SK-N-SH (cell line): Measurements from ENCODE around the gene MEGF6. TPM values are rescaled to one million over a fixed set of nuclear protein-coding genes. Genes with fewer than 3 reads are reported as not detected.

Source experiments
- CTCF ChIA-PET: fragments of 300-600, 350-600 bp; formaldehyde crosslinking; extraction: SDS; loops from one replicate; lab custom pipeline; 2021; lab: Yijun Ruan, JAX
- POLR2A ChIA-PET: fragments of 350-600 bp; sonication (Branson Sonifier 250); formaldehyde crosslinking; extraction: SDS; loops from one replicate; lab custom pipeline; 2020; ENCODE audit warnings: antibody characterized with exemption, inconsistent platforms; lab: Yijun Ruan, JAX
- DNase-seq: peaks from one replicate; pipeline ENCODE4 v3.0.0; 2012
- H2AFZ ChIP-seq: fragments of 200-600 bp; sonication (generic); 2 replicates; pipeline ENCODE4 v1.8.1; 2016; ENCODE audit warnings: antibody characterized with exemption, mild to moderate bottlenecking, low read depth
- H3F3A ChIP-seq: fragments of 200-600 bp; sonication (generic); replicated peaks from 2 replicates; pipeline ENCODE3; 2016; ENCODE audit warnings: antibody characterized with exemption, mild to moderate bottlenecking; ENCODE audit not compliant: insufficient read depth
- H3K27ac ChIP-seq, 2 experiments: fragments of 200-500 bp in 1 of 2; fragments of 200-600 bp in 1 of 2; sonication (Bioruptor generic) in 1 of 2; sonication (generic), shearing (Covaris generic) in 1 of 2; 2 replicates each; pipeline versions ENCODE4 v1.5.1 to v1.6.1; 2014 to 2016; ENCODE audit warnings: low read depth in 2 of 2, inconsistent platforms in 1 of 2, low read length in 1 of 2, mild to moderate bottlenecking in 1 of 2, mixed read lengths in 1 of 2
- H3K27me3 ChIP-seq: fragments of 200-600 bp; sonication (generic), shearing (Covaris generic); 2 replicates; pipeline ENCODE4 v1.6.1; 2016; ENCODE audit warnings: mixed run types; ENCODE audit not compliant: insufficient read depth
- H3K36me3 ChIP-seq, 2 experiments: fragments of 200-500 bp in 1 of 2; fragments of 200-600 bp in 1 of 2; sonication (Bioruptor generic) in 1 of 2; sonication (generic) in 1 of 2; replicated peaks in 1 of 2; 2 replicates each; pipeline versions ENCODE3 to v1.5.1; 2014 to 2016; ENCODE audit warnings: low read length in 1 of 2, mild to moderate bottlenecking in 1 of 2; ENCODE audit not compliant: insufficient read depth in 2 of 2, control insufficient read depth in 1 of 2
- H3K4me1 ChIP-seq, 2 experiments: fragments of 200-500 bp in 1 of 2; fragments of 200-600 bp in 1 of 2; sonication (Bioruptor generic) in 1 of 2; sonication (generic), shearing (Covaris generic) in 1 of 2; 2 replicates each; pipeline versions ENCODE4 v1.5.1 to v1.6.1; 2014 to 2016; ENCODE audit warnings: low read depth in 1 of 2, low read length in 1 of 2, mixed run types in 1 of 2; ENCODE audit not compliant: insufficient read depth in 2 of 2, control insufficient read depth in 1 of 2
- H3K4me2 ChIP-seq: fragments of 200-600 bp; sonication (generic), shearing (Covaris generic); 2 replicates; pipeline ENCODE4 v1.6.1; 2017; ENCODE audit warnings: mixed run types
- H3K4me3 ChIP-seq, 2 experiments: fragments of 200-500 bp in 1 of 2; fragments of 200-600 bp in 1 of 2; sonication (Bioruptor generic) in 1 of 2; sonication (generic), shearing (Covaris generic) in 1 of 2; 2 replicates each; pipeline versions ENCODE4 v1.5.1 to v1.8.1; 2014 to 2016; ENCODE audit warnings: low read depth in 2 of 2, inconsistent platforms in 1 of 2, low read length in 1 of 2, mild to moderate bottlenecking in 1 of 2, mixed read lengths in 1 of 2, moderate library complexity in 1 of 2
- H3K79me2 ChIP-seq: fragments of 200-600 bp; sonication (generic); 2 replicates; pipeline ENCODE4 v1.8.1; 2017; ENCODE audit warnings: mild to moderate bottlenecking; ENCODE audit not compliant: insufficient read depth
- H3K9ac ChIP-seq: fragments of 200-600 bp; sonication (generic); 2 replicates; pipeline ENCODE4 v1.6.1; 2017; ENCODE audit warnings: mixed run types
- H3K9me2 ChIP-seq: fragments of 200-600 bp; sonication (generic); 2 replicates; pipeline ENCODE4 v1.6.1; 2017; ENCODE audit warnings: mixed run types
- H3K9me3 ChIP-seq: fragments of 200-600 bp; sonication (generic); 2 replicates; pipeline ENCODE4 v1.6.1; 2017; ENCODE audit warnings: mixed run types, mild to moderate bottlenecking, moderate library complexity
- H4K20me1 ChIP-seq: fragments of 200-600 bp; sonication (generic); 2 replicates; pipeline ENCODE4 v1.6.1; 2017; ENCODE audit warnings: mild to moderate bottlenecking, mixed run types; ENCODE audit not compliant: insufficient read depth
- CHD2 ChIP-seq: fragments of 150-350 bp; IDR thresholded peaks from 2 replicates; pipeline ENCODE4 v1.6.1; 2018; ENCODE audit warnings: low read length; ENCODE audit not compliant: partially characterized antibody
- ELF1 ChIP-seq: IDR thresholded peaks from 2 replicates; pipeline ENCODE4 v1.4.0; 2012
- EP300 ChIP-seq, 2 experiments: IDR thresholded peaks; 2 replicates each; pipeline versions ENCODE4 v1.4.0 to v1.6.1; 2012; ENCODE audit warnings: borderline replicate concordance in 1 of 2, low read depth in 1 of 2, low read length in 1 of 2
- EZH2phosphoT487 ChIP-seq: fragments of 200-600 bp; sonication (generic); IDR thresholded peaks from 2 replicates; pipeline ENCODE4 v1.6.1; 2017; ENCODE audit warnings: low read depth, mixed run types, mild to moderate bottlenecking, antibody characterized with exemption, moderate library complexity, borderline replicate concordance
- GABPA ChIP-seq: IDR thresholded peaks from 2 replicates; pipeline ENCODE4 v1.4.0; 2012; ENCODE audit warnings: low read depth, mild to moderate bottlenecking
- JUND ChIP-seq: IDR thresholded peaks from 2 replicates; pipeline ENCODE4 v1.4.0; 2012
- NFIC ChIP-seq: IDR thresholded peaks from 2 replicates; pipeline ENCODE4 v1.4.0; 2012; ENCODE audit warnings: borderline replicate concordance
- NRF1 ChIP-seq: IDR thresholded peaks from 2 replicates; pipeline ENCODE4 v1.6.1; 2012; ENCODE audit warnings: low read depth, mild to moderate bottlenecking, low read length
- RAD21 ChIP-seq: IDR thresholded peaks from 2 replicates; pipeline ENCODE4 v1.6.1; 2012; ENCODE audit warnings: mild to moderate bottlenecking, low read length
- SMC3 ChIP-seq: IDR thresholded peaks from 2 replicates; pipeline ENCODE4 v1.6.1; 2012; ENCODE audit warnings: low read depth, low read length, improper control_type of control experiment
- USF2 ChIP-seq: fragments of 150-350 bp; IDR thresholded peaks from 2 replicates; pipeline ENCODE4 v1.6.1; 2017; ENCODE audit warnings: antibody characterized with exemption, low read length, low read depth, borderline replicate concordance
- ZBTB33 ChIP-seq: IDR thresholded peaks from 2 replicates; pipeline ENCODE4 v1.4.0; 2012; ENCODE audit warnings: low read depth, borderline replicate concordance
- WGBS: methylation state at CpG from one replicate; pipeline ENCODE4 v1.1.6; 2017; ENCODE audit warnings: low lambda C conversion rate; 5-methylcytosine and 5-hydroxymethylcytosine counted together
- polyA plus RNA-seq, 3 experiments: library from polyadenylated mRNA; depleted of rRNA; stranded (reverse); fragments of >200 nt; gene quantifications; 2 replicates each; pipeline ENCODE4 v1.2.3, GENCODE V29; 2012
- TF ChIP-seq, protein P1 (sequence below): fragments of 200-600 bp; sonication (generic); IDR thresholded peaks from 2 replicates; pipeline ENCODE4 v1.6.1; 2017; ENCODE audit warnings: antibody characterized with exemption, mild to moderate bottlenecking, moderate library complexity
- TF ChIP-seq, protein P2 (sequence below): IDR thresholded peaks from 2 replicates; pipeline ENCODE4; 2012
- TF ChIP-seq, protein P3 (sequence below): IDR thresholded peaks from 2 replicates; pipeline ENCODE4 v1.4.0; 2012; ENCODE audit warnings: low read depth
- TF ChIP-seq, protein P4 (sequence below): fragments of 150-350 bp; IDR thresholded peaks from 2 replicates; pipeline ENCODE4 v1.6.1; 2016; ENCODE audit warnings: mild to moderate bottlenecking, low read depth, low read length

The MEGF6 gene
- polyA plus RNA-seq, 1 of the 3 experiments (the other 2 are of a cell fraction), result 7.6 TPM

DNA sequence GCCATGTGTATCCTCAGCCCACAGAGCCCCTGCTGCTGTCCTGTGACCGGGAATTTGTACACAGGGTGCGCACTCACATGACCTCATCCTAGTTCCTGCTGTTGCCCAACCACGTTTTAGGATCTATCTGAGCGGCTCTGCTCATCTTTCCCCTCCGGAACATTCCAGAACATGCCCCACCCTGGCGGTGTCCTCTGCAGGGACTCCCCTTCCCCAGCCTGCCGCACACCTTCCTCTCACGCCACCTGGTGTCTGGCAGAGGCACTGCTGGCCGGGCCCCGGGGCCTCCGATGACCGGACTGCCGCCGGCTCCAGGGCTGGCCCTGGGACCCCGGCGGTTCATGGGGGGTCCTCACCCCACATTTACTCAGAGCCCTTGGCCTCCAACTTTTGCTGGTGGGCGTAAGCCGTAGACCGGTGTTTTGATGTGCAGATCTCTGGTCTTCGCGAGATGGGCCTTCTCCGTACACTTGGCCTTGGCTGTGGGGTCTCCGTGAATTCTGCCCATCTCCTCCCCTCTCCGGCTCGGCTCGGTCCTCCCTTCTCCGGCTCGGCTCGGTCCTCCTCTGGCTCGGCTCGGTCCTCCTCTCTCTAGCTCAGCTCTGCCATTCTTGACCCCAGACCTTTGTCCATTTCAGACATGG lies 127.4 kb downstream of the MEGF6 start:
- no peak overlapping the region for H3K9ac ChIP-seq
- H3K4me3 ChIP-seq, result no peak overlapping the region
- DNase-seq, result peak; percentile 83
- no peak overlapping the region for H2AFZ ChIP-seq
- no peaks in the 10 kb centered on the region for H3K27me3 ChIP-seq
- peaks cover 0 to 5% of the 10 kb centered on the region in 2 experiments; a peak in 1 of 4 replicates for H3K4me1 ChIP-seq
- TF ChIP-seq, protein P1, sequence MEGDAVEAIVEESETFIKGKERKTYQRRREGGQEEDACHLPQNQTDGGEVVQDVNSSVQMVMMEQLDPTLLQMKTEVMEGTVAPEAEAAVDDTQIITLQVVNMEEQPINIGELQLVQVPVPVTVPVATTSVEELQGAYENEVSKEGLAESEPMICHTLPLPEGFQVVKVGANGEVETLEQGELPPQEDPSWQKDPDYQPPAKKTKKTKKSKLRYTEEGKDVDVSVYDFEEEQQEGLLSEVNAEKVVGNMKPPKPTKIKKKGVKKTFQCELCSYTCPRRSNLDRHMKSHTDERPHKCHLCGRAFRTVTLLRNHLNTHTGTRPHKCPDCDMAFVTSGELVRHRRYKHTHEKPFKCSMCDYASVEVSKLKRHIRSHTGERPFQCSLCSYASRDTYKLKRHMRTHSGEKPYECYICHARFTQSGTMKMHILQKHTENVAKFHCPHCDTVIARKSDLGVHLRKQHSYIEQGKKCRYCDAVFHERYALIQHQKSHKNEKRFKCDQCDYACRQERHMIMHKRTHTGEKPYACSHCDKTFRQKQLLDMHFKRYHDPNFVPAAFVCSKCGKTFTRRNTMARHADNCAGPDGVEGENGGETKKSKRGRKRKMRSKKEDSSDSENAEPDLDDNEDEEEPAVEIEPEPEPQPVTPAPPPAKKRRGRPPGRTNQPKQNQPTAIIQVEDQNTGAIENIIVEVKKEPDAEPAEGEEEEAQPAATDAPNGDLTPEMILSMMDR, result peak; percentile 60
- TF ChIP-seq SMC3 (peak; percentile 48; the same call in 1 of the 2 replicates), CHD2 (no peak), RAD21 (peak; percentile 47), USF2 (no peak)
- no peaks in the 10 kb centered on the region for H4K20me1 ChIP-seq
- no peak overlapping the region for H3K27ac ChIP-seq
- no peak overlapping the region for H3K4me2 ChIP-seq
- no peaks in the 10 kb centered on the region for H3F3A ChIP-seq
- no peaks in the 10 kb centered on the region for H3K79me2 ChIP-seq
- 50% methylated on average over 24 of the region's 31 CpGs for WGBS
- ChIA-PET CTCF (interaction anchor here (0.7 to 4.2 kb wide), 9 partner anchors 12 to 125 kb away, joined by 3 to 72 read pairs (median 4); no protein-coding TSS in a partner anchor), POLR2A (no interaction called here)
- no peaks in the 10 kb centered on the region for H3K36me3 ChIP-seq
- H3K9me2 ChIP-seq, result no peaks in the 10 kb centered on the region
- no peaks in the 10 kb centered on the region for H3K9me3 ChIP-seq

- H3K9me2 ChIP-seq, result no peaks in the 10 kb centered on the region
- no peak overlapping the region for H3K9ac ChIP-seq
- H3K4me1 ChIP-seq, result peaks cover 0 to 5% of the 10 kb centered on the region in 2 experiments; a peak in 1 of 4 replicates
- no peaks in the 10 kb centered on the region for H3K27me3 ChIP-seq
- H3K79me2 ChIP-seq, result no peaks in the 10 kb centered on the region
- H3K27ac ChIP-seq, result no peak overlapping the region
- H3K4me2 ChIP-seq, result no peak overlapping the region
- H3K4me3 ChIP-seq, result no peak overlapping the region
- no peaks in the 10 kb centered on the region for H3F3A ChIP-seq
- H3K9me3 ChIP-seq, result no peaks in the 10 kb centered on the region
- no peak for DNase-seq
- ChIA-PET CTCF (interaction anchor here (0.7 to 4.0 kb wide), 5 partner anchors 11 to 82 kb away, joined by 3 to 57 read pairs (median 7); no protein-coding TSS in a partner anchor), POLR2A (no interaction called here)
- H2AFZ ChIP-seq, result no peak overlapping the region
- no peaks in the 10 kb centered on the region for H3K36me3 ChIP-seq
- H4K20me1 ChIP-seq, result no peaks in the 10 kb centered on the region
- no CpG with 5 or more reads among the region's 14 CpGs for WGBS
- TF ChIP-seq ZBTB33, result no peak
- TF ChIP-seq, protein P2, sequence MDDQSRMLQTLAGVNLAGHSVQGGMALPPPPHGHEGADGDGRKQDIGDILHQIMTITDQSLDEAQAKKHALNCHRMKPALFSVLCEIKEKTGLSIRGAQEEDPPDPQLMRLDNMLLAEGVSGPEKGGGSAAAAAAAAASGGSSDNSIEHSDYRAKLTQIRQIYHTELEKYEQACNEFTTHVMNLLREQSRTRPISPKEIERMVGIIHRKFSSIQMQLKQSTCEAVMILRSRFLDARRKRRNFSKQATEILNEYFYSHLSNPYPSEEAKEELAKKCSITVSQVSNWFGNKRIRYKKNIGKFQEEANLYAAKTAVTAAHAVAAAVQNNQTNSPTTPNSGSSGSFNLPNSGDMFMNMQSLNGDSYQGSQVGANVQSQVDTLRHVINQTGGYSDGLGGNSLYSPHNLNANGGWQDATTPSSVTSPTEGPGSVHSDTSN, result no peak
- TF ChIP-seq EP300 (IDR thresholded peaks at IDR 0.05; ENCODE audit: borderline replicate concordance in 1 of 2, low read depth in 1 of 2, low read length in 1 of 2), result no peak
- TF ChIP-seq CHD2, result no peak
- TF ChIP-seq EZH2phosphoT487, result no peak
- no peak for TF ChIP-seq ELF1
- TF ChIP-seq, protein P3, sequence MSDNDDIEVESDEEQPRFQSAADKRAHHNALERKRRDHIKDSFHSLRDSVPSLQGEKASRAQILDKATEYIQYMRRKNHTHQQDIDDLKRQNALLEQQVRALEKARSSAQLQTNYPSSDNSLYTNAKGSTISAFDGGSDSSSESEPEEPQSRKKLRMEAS, result no peak
- TF ChIP-seq, protein P4, sequence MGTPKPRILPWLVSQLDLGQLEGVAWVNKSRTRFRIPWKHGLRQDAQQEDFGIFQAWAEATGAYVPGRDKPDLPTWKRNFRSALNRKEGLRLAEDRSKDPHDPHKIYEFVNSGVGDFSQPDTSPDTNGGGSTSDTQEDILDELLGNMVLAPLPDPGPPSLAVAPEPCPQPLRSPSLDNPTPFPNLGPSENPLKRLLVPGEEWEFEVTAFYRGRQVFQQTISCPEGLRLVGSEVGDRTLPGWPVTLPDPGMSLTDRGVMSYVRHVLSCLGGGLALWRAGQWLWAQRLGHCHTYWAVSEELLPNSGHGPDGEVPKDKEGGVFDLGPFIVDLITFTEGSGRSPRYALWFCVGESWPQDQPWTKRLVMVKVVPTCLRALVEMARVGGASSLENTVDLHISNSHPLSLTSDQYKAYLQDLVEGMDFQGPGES, result no peak
- TF ChIP-seq, protein P1, result no peak
- TF ChIP-seq GABPA, result no peak
- no peak for TF ChIP-seq NFIC
- TF ChIP-seq RAD21, result no peak
- TF ChIP-seq NRF1, result no peak
- no peak for TF ChIP-seq JUND
- TF ChIP-seq SMC3, result no peak
Measured at GRCh38 chr1:3483380-3483779, 127.9 kb downstream of the MEGF6 start.
